Activated CD4-positive, alpha-beta T cell treated with anti-CD3 and anti-CD28 coated beads for 48 hours (primary cell): ENCODE results near the gene COX6B1.
A peak's percentile ranks its signal among the peaks of the same experiment; 100 is the strongest.
"Not testable (repeated sequence)": the region's sequence is repeated elsewhere in the genome, so short reads cannot be mapped to it uniquely, and the experiment has no call there.

Experiments
- DNase-seq: peaks from one replicate; pipeline ENCODE4 v3.0.0-alpha.2; 2020

Gene COX6B1

GRCh38 chr19:35669566-35669965, 21.4 kb downstream of the COX6B1 start:
- DNase-seq, result no peak

GRCh38 chr19:35669974-35670373, 21.9 kb downstream of the COX6B1 start:
- no peak for DNase-seq

GRCh38 chr19:35670686-35671085, 22.6 kb downstream of the COX6B1 start:
- no peak for DNase-seq

GRCh38 chr19:35671818-35672217, 23.7 kb downstream of the COX6B1 start:
- no peak for DNase-seq

GRCh38 chr19:35673121-35673804, 25.1 kb downstream of the COX6B1 start:
- DNase-seq, result peak; percentile 73

GRCh38 chr19:35675589-35676140, 27.5 kb downstream of the COX6B1 start:
- DNase-seq, result no peak

GRCh38 chr19:35689836-35690235, 41.7 kb downstream of the COX6B1 start:
- no peak for DNase-seq

GRCh38 chr19:35691106-35691505, 43.0 kb downstream of the COX6B1 start:
- DNase-seq, result not testable (repeated sequence)

GRCh38 chr19:35692010-35692409, 43.9 kb downstream of the COX6B1 start:
- no peak for DNase-seq

GRCh38 chr19:35693422-35693821, 45.3 kb downstream of the COX6B1 start:
- no peak for DNase-seq

- peak; percentile 94 for DNase-seq
Measured at GRCh38 chr19:35693835-35694599, 45.9 kb downstream of the COX6B1 start.

GRCh38 chr19:35695895-35696422, 47.8 kb downstream of the COX6B1 start:
- DNase-seq, result no peak

GRCh38 chr19:35696835-35697234, 48.7 kb downstream of the COX6B1 start:
- peak; percentile 49 for DNase-seq

GRCh38 chr19:35702223-35703012, 54.3 kb downstream of the COX6B1 start:
- DNase-seq, result peak; percentile 96

- DNase-seq, result no peak
Measured at GRCh38 chr19:35703343-35703742, 55.2 kb downstream of the COX6B1 start.

- DNase-seq, result peak; percentile 58
Measured at GRCh38 chr19:35704218-35704617, 56.1 kb downstream of the COX6B1 start, which contains the start of gene ZBTB32. Gene ZBTB32, plus strand, starts transcription at chr19:35704558. Its CDS starts 10,069 bp downstream, at chr19:35714627.
